Adrenal gland (tissue), 12 donors: ENCODE measurements around the gene DAGLB. TPM values are rescaled to one million over a fixed set of nuclear protein-coding genes. Genes with fewer than 3 reads are reported as not detected.

Experiments
- DNase-seq, 7 donors: peaks; one replicate each; pipeline ENCODE4 v3.0.0-alpha.2; 2019 to 2020
- H3K27ac ChIP-seq, 5 donors: fragments of 200-600 bp; sonication (generic) in 4 of 5; 1 replicate in 3 of 5; 2 replicates in 2 of 5; pipeline versions ENCODE4 v1.5.1 to v1.8.0; 2016 to 2020; ENCODE audit warnings: mild to moderate bottlenecking in 1 of 5
- H3K27me3 ChIP-seq: fragments of 200-600 bp; 2 replicates; pipeline ENCODE4 v1.8.0; 2021
- H3K36me3 ChIP-seq, 2 donors: fragments of 200-600 bp; replicated peaks in 1 of 2; 1 replicate in 1 of 2; 2 replicates in 1 of 2; pipeline versions ENCODE4 v1.5.1 to v1.8.0; 2018 to 2022
- H3K4me1 ChIP-seq, 2 donors: fragments of 200-600 bp; replicated peaks in 1 of 2; 1 replicate in 1 of 2; 2 replicates in 1 of 2; pipeline versions ENCODE4 v1.5.1 to v1.8.0; 2018 to 2021
- H3K4me3 ChIP-seq, 4 donors: fragments of 200-600 bp; sonication (generic) in 3 of 4; one replicate each; pipeline ENCODE4 v1.5.1; 2016 to 2018
- H3K9me3 ChIP-seq, 3 donors: fragments of 200-600 bp; sonication (generic) in 1 of 3; replicated peaks in 1 of 3; 1 replicate in 2 of 3; 2 replicates in 1 of 3; pipeline versions ENCODE4 v1.5.1 to v1.8.0; 2016 to 2021
- CTCF ChIP-seq, 6 experiments: fragments of 450-650 bp in 4 of 6; fragments of 200-600 bp in 2 of 6; sonication (generic) in 1 of 6; IDR thresholded peaks; 1 replicate in 5 of 6; 2 replicates in 1 of 6; pipeline versions ENCODE4 v1.5.1 to v1.8.0; 2016 to 2021; ENCODE audit warnings: antibody characterized with exemption in 6 of 6, mild to moderate bottlenecking in 2 of 6, moderate library complexity in 1 of 6
- POLR2A ChIP-seq, 2 donors: fragments of 450-650 bp; IDR thresholded peaks; one replicate each; pipeline ENCODE4 v1.6.1; 2017; ENCODE audit warnings: antibody characterized with exemption in 2 of 2, mild to moderate bottlenecking in 2 of 2, moderate library complexity in 1 of 2
- WGBS, 4 donors: extraction: QIAGEN DNeasy Blood & Tissue Kit in 2 of 4; methylation state at CpG; one replicate each; pipeline versions ENCODE4 v1.1.5 to v1.1.7; 2013 to 2017; 5-methylcytosine and 5-hydroxymethylcytosine counted together
- intact Hi-C, 2 donors: fragments of 100-400 bp; cut with DNase I; formaldehyde crosslinking; loops; one replicate each; pipeline versions ENCODE4 v1.14.1 to v1.15.0; 2022 to 2023
- polyA plus RNA-seq, 3 donors: library from polyadenylated mRNA; stranded (reverse); fragments of 200-250 nt in 2 of 3; fragments of 350-450 nt in 1 of 3; fragmentation: Illumina TruSeq in 1 of 3; extraction: RNeasy Lipid Tissue Mini Kit (QIAGEN cat#74804) in 1 of 3; gene quantifications; one replicate each; pipeline ENCODE4 v1.2.3, GENCODE V29; 2013 to 2014
- total RNA-seq, 9 donors: library from RNA; depleted of rRNA in 4 of 9; stranded (reverse); fragments of >200 nt in 4 of 9; fragments of 120-200 nt in 1 of 9; fragmentation: NEBNext Ultra II Directional in 1 of 9; extraction: Animal tissue kit (Norgen Biotek cat#: 25700) in 1 of 9; gene quantifications; one replicate each; pipeline versions ENCODE4 v1.1.0 to v1.2.4, GENCODE V29; 2013 to 2023
- donor health status: healthy with polysubstance abuse.
- donor health status: Bipolar disorder and iron deficiency.
- donor health status: DM: yes; HTN: yes; CAD: no.
- donor health status: DM: no; HTN: no; CAD: no.
- donor health status: DM: no; HTN: no; CAD: no.
- donor health status: DM: yes; HTN: yes; CAD: no.

DAGLB gene
- total and polyA plus RNA-seq, 12 donors, result 19.8 to 56.7 (median 36.7) TPM

GRCh38 chr7:6393667-6394056, 54.1 kb downstream of the DAGLB start:
- peak overlapping the region in 1 of 4 donors; percentile 5 for H3K4me3 ChIP-seq
- peaks cover 0 to 25% of the 10 kb centered on the region in 2 donors for H3K36me3 ChIP-seq
- H3K4me1 ChIP-seq, result peaks cover 19 to 59% of the 10 kb centered on the region in 2 donors
- no peaks in the 10 kb centered on the region for H3K27me3 ChIP-seq
- intact Hi-C loops, result no loop called here
- peak in 1 of 7 donors; percentile 13 for DNase-seq
- TF ChIP-seq POLR2A (IDR thresholded peaks at IDR 0.05), result no peak
- no peak for TF ChIP-seq CTCF (IDR thresholded peaks at IDR 0.05)
- WGBS, 4 donors, result 60 to 82% (median 77%) methylated on average over 3 of the region's 3 CpGs
- H3K27ac ChIP-seq, result peak overlapping the region in 4 of 5 donors; percentile 39 to 87 (median 72)
- no peaks in the 10 kb centered on the region for H3K9me3 ChIP-seq

- peaks cover 14 to 52% of the 10 kb centered on the region in 2 donors for H3K4me1 ChIP-seq
Measured at GRCh38 chr7:6392712-6393666, 54.8 kb downstream of the DAGLB start.

GRCh38 chr7:6389728-6390127, 58.0 kb downstream of the DAGLB start:
- WGBS, 4 donors, result 89 to 100% (median 97%) methylated on average over 2 of the region's 2 CpGs
- Histone ChIP-seq H3K4me1 (peaks cover 26 to 47% of the 10 kb centered on the region in 2 donors), H3K9me3 (no peaks in the 10 kb centered on the region), H3K36me3 (peaks cover 0 to 35% of the 10 kb centered on the region in 2 donors), H3K27me3 (no peaks in the 10 kb centered on the region), H3K27ac (no peak overlapping the region), H3K4me3 (no peak overlapping the region)
- no peak for DNase-seq
- TF ChIP-seq CTCF (IDR thresholded peaks at IDR 0.05) (no peak), POLR2A (IDR thresholded peaks at IDR 0.05) (no peak)
- intact Hi-C loops, result no loop called here

More at GRCh38 chr7:6392712-6393666, 54.8 kb downstream of the DAGLB start:
- no peak for TF ChIP-seq CTCF (IDR thresholded peaks at IDR 0.05)
- no peak for TF ChIP-seq POLR2A (IDR thresholded peaks at IDR 0.05)
- Histone ChIP-seq H3K36me3 (peaks cover 0 to 31% of the 10 kb centered on the region in 2 donors), H3K27ac (peak overlapping the region; percentile 5 to 87 (median 71)), H3K9me3 (no peaks in the 10 kb centered on the region), H3K4me3 (no peak overlapping the region), H3K27me3 (no peaks in the 10 kb centered on the region)
- WGBS, 4 donors, result 63 to 69% (median 66%) methylated on average over 11 of the region's 11 CpGs
- intact Hi-C loops, result no loop called here
- DNase-seq, result peak; percentile 67 to 95 (median 92)

GRCh38 chr7:6387734-6388294, 59.9 kb downstream of the DAGLB start:
- Histone ChIP-seq H3K36me3 (peaks cover 0 to 35% of the 10 kb centered on the region in 2 donors), H3K9me3 (no peaks in the 10 kb centered on the region), H3K27me3 (no peaks in the 10 kb centered on the region), H3K27ac (no peak overlapping the region), H3K4me3 (no peak overlapping the region), H3K4me1 (peaks cover 22 to 49% of the 10 kb centered on the region in 2 donors)
- no peak for TF ChIP-seq POLR2A (IDR thresholded peaks at IDR 0.05)
- no peak for TF ChIP-seq CTCF (IDR thresholded peaks at IDR 0.05)
- DNase-seq, result no peak
- 74 to 88% (median 82%) methylated on average over 7 of the region's 7 CpGs for WGBS, 4 donors
- intact Hi-C loops, result no loop called here
